Breast epithelium (tissue), 4 donors: ENCODE data around the gene ENAH. TPM values are rescaled to one million over a fixed set of nuclear protein-coding genes. Genes with fewer than 3 reads are reported as not detected.

ENCODE experiments used
- DNase-seq, 2 donors: peaks; one replicate each; pipeline ENCODE4 v3.0.0-alpha.2; 2019; ENCODE audit warnings: low spot score in 2 of 2
- H3K27ac ChIP-seq, 2 donors: fragments of 200-600 bp; sonication (generic) in 1 of 2; one replicate each; pipeline ENCODE4 v1.5.1; 2016 to 2019; ENCODE audit warnings: mild to moderate bottlenecking in 1 of 2
- H3K27me3 ChIP-seq, 2 donors: fragments of 200-600 bp; sonication (generic) in 1 of 2; one replicate each; pipeline versions ENCODE4 v1.5.1 to v1.6.0; 2017 to 2019; ENCODE audit warnings: control low read depth in 1 of 2, mild to moderate bottlenecking in 1 of 2
- H3K36me3 ChIP-seq: fragments of 200-600 bp; one replicate; pipeline ENCODE4 v1.5.1; 2019
- H3K4me1 ChIP-seq, 2 donors: fragments of 200-600 bp; sonication (generic); one replicate each; pipeline ENCODE4 v1.5.1; 2016 to 2019; ENCODE audit warnings: control low read depth in 1 of 2
- H3K4me3 ChIP-seq, 3 donors: fragments of 200-600 bp; sonication (generic); 1 replicate in 2 of 3; 2 replicates in 1 of 3; pipeline ENCODE4 v1.5.1; 2016 to 2019; ENCODE audit warnings: mild to moderate bottlenecking in 3 of 3, moderate library complexity in 2 of 3
- H3K9me3 ChIP-seq, 2 donors: fragments of 200-600 bp; sonication (generic) in 1 of 2; one replicate each; pipeline ENCODE4 v1.5.1; 2016 to 2019; ENCODE audit warnings: control low read depth in 1 of 2
- POLR2A ChIP-seq: fragments of 450-650 bp; IDR thresholded peaks from one replicate; pipeline ENCODE4 v1.6.1; 2016; ENCODE audit warnings: antibody characterized with exemption, mild to moderate bottlenecking, moderate library complexity
- POLR2AphosphoS5 ChIP-seq, 3 donors: sonication (generic); formaldehyde crosslinking; IDR thresholded peaks; one replicate each; pipeline ENCODE4 v1.6.1; 2017; ENCODE audit warnings: antibody characterized with exemption in 3 of 3
- intact Hi-C: fragments of 100-400 bp; cut with DNase I; formaldehyde crosslinking; loops from one replicate; pipeline ENCODE4 v1.15.1; 2023; ENCODE audit warnings: low total_unique reads
- total RNA-seq, 3 donors: library from RNA; depleted of rRNA; stranded (reverse); fragments of >200 nt; gene quantifications; one replicate each; pipeline ENCODE4 v1.1.0, GENCODE V29; 2016
- TF ChIP-seq, protein P1 (sequence below), 3 donors: fragments of 450-650 bp; IDR thresholded peaks; one replicate each; pipeline ENCODE4 v1.5.1; 2016 to 2017; ENCODE audit warnings: antibody characterized with exemption in 3 of 3, mild to moderate bottlenecking in 3 of 3, moderate library complexity in 3 of 3

The ENAH gene
- total RNA-seq, 3 donors from 2014 or later = 36.2 to 62.9 (median 48.2) TPM

DNA sequence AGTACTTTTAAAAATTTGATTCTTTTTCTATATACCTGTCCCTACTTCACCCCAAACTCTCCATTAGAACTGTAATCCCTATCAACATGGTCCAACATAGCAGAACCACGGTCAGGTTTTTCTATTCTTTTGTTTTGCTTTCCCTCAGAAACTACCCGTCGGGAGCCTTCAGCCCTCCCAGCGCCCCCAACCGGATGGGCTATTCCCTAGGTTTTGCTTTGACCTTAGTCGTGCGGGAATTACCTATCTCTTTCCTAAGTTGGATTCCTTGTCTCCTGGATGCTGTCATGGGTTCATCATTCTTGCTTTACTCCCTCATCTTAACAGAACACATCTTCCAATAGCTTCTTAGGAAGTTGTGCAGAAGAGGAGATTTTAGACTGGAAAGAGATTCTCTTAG lies 127.5 kb downstream of the ENAH start:
- H3K4me1 ChIP-seq = no peaks in the 10 kb centered on the region
- no peaks in the 10 kb centered on the region for H3K27me3 ChIP-seq
- no peak for TF ChIP-seq POLR2A
- TF ChIP-seq, protein P1, sequence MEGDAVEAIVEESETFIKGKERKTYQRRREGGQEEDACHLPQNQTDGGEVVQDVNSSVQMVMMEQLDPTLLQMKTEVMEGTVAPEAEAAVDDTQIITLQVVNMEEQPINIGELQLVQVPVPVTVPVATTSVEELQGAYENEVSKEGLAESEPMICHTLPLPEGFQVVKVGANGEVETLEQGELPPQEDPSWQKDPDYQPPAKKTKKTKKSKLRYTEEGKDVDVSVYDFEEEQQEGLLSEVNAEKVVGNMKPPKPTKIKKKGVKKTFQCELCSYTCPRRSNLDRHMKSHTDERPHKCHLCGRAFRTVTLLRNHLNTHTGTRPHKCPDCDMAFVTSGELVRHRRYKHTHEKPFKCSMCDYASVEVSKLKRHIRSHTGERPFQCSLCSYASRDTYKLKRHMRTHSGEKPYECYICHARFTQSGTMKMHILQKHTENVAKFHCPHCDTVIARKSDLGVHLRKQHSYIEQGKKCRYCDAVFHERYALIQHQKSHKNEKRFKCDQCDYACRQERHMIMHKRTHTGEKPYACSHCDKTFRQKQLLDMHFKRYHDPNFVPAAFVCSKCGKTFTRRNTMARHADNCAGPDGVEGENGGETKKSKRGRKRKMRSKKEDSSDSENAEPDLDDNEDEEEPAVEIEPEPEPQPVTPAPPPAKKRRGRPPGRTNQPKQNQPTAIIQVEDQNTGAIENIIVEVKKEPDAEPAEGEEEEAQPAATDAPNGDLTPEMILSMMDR (IDR thresholded peaks at IDR 0.05) = no peak
- no peak for TF ChIP-seq POLR2AphosphoS5 (IDR thresholded peaks at IDR 0.05)
- H3K36me3 ChIP-seq = no peaks in the 10 kb centered on the region
- DNase-seq = no peak
- H3K27ac ChIP-seq = no peak overlapping the region
- intact Hi-C loops = no loop called here
- H3K4me3 ChIP-seq = no peak overlapping the region
- H3K9me3 ChIP-seq = no peaks in the 10 kb centered on the region

DNA sequence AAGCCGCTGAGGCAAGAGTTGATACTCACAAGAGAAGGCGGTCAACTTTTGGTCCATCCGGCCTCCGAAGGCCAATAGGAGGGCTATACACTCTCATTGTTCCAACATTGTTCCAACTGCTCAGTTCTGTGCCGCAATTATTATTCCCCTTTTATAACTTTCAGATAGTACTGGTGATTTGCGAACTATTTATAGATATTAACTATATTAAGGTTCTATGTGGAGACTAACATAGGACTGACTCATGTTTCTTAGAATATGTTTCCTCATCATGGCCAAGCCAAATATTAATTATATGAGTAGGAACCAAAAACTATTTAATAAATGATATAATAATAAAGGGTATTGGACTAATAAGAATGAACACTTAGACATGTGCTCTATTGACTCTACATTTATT lies 128.4 kb downstream of the ENAH start:
- Histone ChIP-seq H3K4me3 (no peak overlapping the region), H3K9me3 (no peaks in the 10 kb centered on the region), H3K36me3 (no peaks in the 10 kb centered on the region), H3K27ac (no peak overlapping the region), H3K27me3 (no peaks in the 10 kb centered on the region), H3K4me1 (no peaks in the 10 kb centered on the region)
- intact Hi-C loops = no loop called here
- TF ChIP-seq POLR2A = no peak
- TF ChIP-seq, protein P1 (IDR thresholded peaks at IDR 0.05) = no peak
- TF ChIP-seq POLR2AphosphoS5 (IDR thresholded peaks at IDR 0.05) = no peak
- DNase-seq = no peak

DNA sequence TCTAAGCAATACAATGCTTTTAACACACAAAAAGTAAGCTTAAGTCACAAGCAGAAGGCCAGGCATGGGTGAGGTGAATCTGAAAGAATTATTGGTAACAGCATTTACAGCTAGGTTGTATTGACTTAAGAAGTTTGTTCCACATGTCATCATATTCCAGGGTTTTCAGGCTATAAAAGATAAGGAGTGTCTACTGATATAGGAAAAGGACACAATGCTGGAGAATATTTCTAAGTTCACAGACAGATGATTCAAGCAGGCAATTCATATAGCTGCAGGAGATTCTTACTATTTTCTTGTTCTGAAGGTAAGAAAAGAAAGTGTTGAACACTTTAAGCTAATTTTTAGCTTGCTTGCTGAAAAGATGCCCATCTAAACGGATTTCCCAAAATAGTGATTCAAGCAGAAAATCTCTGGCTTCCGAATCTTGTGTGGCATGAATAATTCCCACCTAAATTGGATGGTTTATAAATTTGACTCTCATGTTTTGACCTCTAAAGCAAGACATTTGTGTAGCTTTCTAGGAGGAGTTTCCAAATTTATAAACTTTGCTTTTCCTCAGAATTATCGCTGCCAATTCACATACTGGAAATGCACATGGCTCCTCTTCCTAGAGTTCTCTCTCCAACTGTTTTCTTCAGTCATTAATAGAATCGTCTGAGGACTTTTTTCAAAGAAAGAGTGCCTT lies 129.5 kb downstream of the ENAH start:
- Histone ChIP-seq H3K4me1 (no peaks in the 10 kb centered on the region), H3K27me3 (no peaks in the 10 kb centered on the region), H3K27ac (no peak overlapping the region), H3K4me3 (no peak overlapping the region), H3K36me3 (no peaks in the 10 kb centered on the region), H3K9me3 (no peaks in the 10 kb centered on the region)
- intact Hi-C loops = no loop called here
- DNase-seq = no peak
- TF ChIP-seq POLR2A = no peak
- no peak for TF ChIP-seq POLR2AphosphoS5 (IDR thresholded peaks at IDR 0.05)
- TF ChIP-seq, protein P1 (IDR thresholded peaks at IDR 0.05) = no peak

DNA sequence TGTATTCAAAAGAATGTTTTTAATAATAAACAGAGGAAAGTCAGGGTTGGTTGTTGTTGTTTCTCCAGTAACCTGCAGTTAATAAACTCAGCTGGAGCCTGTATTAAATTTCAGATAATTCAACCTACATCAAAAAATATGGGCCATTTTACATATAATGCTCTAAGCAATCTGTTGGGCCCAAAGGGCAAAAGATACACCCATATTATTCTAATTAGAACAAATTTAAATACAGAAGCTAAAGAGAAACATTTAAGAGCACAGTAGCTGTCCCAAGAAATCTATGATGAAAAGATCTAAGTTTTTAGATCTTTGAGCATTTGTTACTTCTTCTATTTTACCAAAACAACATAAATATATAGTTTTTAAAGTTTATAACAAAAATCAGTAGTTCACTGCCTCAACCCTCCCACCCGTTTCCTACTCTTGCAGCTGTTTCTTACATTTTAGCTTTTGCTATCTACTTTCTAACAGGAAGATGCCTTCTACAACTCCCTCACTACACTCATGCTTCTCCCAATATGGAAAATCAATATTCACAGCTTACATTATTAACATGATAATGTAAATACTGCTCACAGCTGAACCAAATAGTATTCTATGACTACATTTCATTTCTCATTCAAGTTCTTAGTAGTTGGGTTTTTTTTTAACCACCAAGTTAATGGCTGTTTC lies 130.2 kb downstream of the ENAH start:
- Histone ChIP-seq H3K4me1 (no peaks in the 10 kb centered on the region), H3K9me3 (no peaks in the 10 kb centered on the region), H3K27ac (no peak overlapping the region), H3K4me3 (no peak overlapping the region), H3K36me3 (no peaks in the 10 kb centered on the region), H3K27me3 (no peaks in the 10 kb centered on the region)
- no peak for DNase-seq
- intact Hi-C loops = no loop called here
- TF ChIP-seq POLR2AphosphoS5 (IDR thresholded peaks at IDR 0.05) (no peak), POLR2A (no peak)
- TF ChIP-seq, protein P1 (IDR thresholded peaks at IDR 0.05) = no peak

DNA sequence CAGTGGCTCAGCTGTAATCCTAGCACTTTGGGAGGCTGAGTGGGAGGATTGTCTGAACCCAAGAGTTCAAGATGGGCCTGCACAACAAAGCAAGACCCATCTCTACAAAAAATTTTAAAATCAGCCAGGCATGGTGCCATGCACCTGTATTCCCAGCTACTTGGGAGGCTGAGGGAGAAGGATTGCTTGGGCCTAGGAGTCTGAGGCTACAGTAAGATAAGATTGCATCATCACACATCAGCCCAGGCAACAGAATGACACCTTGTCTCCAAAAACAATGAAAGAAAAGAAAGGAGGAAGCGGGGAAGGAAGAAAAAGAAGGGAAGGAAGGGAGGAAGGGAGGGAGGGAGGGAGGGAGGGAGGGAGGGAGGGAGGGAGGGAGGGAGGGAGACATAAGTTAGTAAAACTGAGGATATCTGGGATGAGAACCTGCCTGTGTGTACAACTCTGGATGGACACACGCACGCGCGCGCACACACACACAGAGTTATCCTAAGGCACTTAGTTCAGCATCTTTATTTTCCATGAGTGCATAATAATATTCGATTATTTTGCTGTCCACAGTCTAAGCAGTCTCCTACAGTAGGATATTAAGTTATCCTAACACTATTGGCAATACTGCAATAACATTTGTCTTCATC lies 132.2 kb downstream of the ENAH start:
- intact Hi-C loops = no loop called here
- DNase-seq = no peak
- Histone ChIP-seq H3K27me3 (no peaks in the 10 kb centered on the region), H3K4me3 (no peak overlapping the region), H3K9me3 (no peaks in the 10 kb centered on the region), H3K36me3 (no peaks in the 10 kb centered on the region), H3K27ac (no peak overlapping the region), H3K4me1 (no peaks in the 10 kb centered on the region)
- TF ChIP-seq, protein P1 (IDR thresholded peaks at IDR 0.05) = no peak
- TF ChIP-seq POLR2A (no peak), POLR2AphosphoS5 (IDR thresholded peaks at IDR 0.05) (no peak)
